WTC11 (cell line): ENCODE measurements around the gene FBXO9. TPM values are rescaled to one million over a fixed set of nuclear protein-coding genes. Genes with fewer than 3 reads are reported as not detected.

Source experiments
- ATAC-seq: fragments of 200-7000 bp; cut with Tn5 transposase; 2 replicates; pipeline ENCODE4 v1.10.0; 2021; ENCODE audit warnings: mild to moderate bottlenecking, moderate library complexity
- CTCF ChIA-PET: fragments of 300-600 bp; sonication (Branson Sonifier 250); formaldehyde crosslinking; loops from one replicate; lab custom pipeline; 2021; ENCODE audit warnings: antibody characterized with exemption; lab: Charles Lee
- POLR2A ChIA-PET: fragments of 350-600 bp; sonication (Branson Sonifier 250); formaldehyde crosslinking; loops from one replicate; lab custom pipeline; 2021; ENCODE audit warnings: antibody characterized with exemption; lab: Charles Lee
- DNase-seq: peaks from one replicate; pipeline ENCODE4 v3.0.0; 2021; ENCODE audit warnings: low spot score
- H3K27ac Mint-ChIP-seq: 2 replicates; pipeline ENCODE4 v1.8.0; 2021; ENCODE audit warnings: mixed read lengths
- H3K27me3 Mint-ChIP-seq: 2 replicates; pipeline ENCODE4 v1.8.0; 2021; ENCODE audit warnings: low read depth, mild to moderate bottlenecking, moderate library complexity, mixed read lengths
- H3K36me3 Mint-ChIP-seq: 2 replicates; pipeline ENCODE4 v1.8.0; 2021; ENCODE audit warnings: mixed read lengths
- H3K4me1 Mint-ChIP-seq: 2 replicates; pipeline ENCODE4 v1.8.0; 2022; ENCODE audit warnings: mixed read lengths
- H3K4me3 Mint-ChIP-seq: 2 replicates; pipeline ENCODE4 v1.8.0; 2021; ENCODE audit warnings: mild to moderate bottlenecking, moderate library complexity, mixed read lengths
- H3K9me3 Mint-ChIP-seq: 2 replicates; pipeline ENCODE4 v1.8.0; 2021; ENCODE audit warnings: mixed read lengths
- ATF1 ChIP-seq: sonication (generic); formaldehyde crosslinking; IDR thresholded peaks from 2 replicates; pipeline ENCODE4 v1.8.1; 2023; ENCODE audit warnings: mild to moderate bottlenecking, moderate library complexity, missing genetic modification reagents
- CBFB ChIP-seq: sonication (generic); formaldehyde crosslinking; IDR thresholded peaks from 2 replicates; pipeline ENCODE4 v1.8.1; 2022; ENCODE audit warnings: mild to moderate bottlenecking, low read depth, missing genetic modification reagents
- CREB1 ChIP-seq: sonication (generic); formaldehyde crosslinking; IDR thresholded peaks from 2 replicates; pipeline ENCODE4 v1.8.0; 2023; ENCODE audit warnings: mild to moderate bottlenecking, missing genetic modification reagents
- ESRRA ChIP-seq: sonication (generic); formaldehyde crosslinking; IDR thresholded peaks from 2 replicates; pipeline ENCODE4 v1.8.1; 2022; ENCODE audit warnings: mild to moderate bottlenecking, missing genetic modification reagents, borderline replicate concordance
- FOXP1 ChIP-seq: sonication (generic); formaldehyde crosslinking; IDR thresholded peaks from 2 replicates; pipeline ENCODE4 v1.8.0; 2022; ENCODE audit warnings: missing genetic modification reagents, mild to moderate bottlenecking, moderate library complexity, borderline replicate concordance
- GTF2I ChIP-seq: fragments of 250-450 bp; sonication (Bioruptor Pico); conservative IDR thresholded peaks from 2 replicates; pipeline ENCODE4 v1.4.0; 2021; ENCODE audit warnings: mild to moderate bottlenecking
- HMGA2 ChIP-seq: fragments of 250-450 bp; sonication (Bioruptor Pico); IDR thresholded peaks from 2 replicates; pipeline ENCODE4 v1.4.0; 2021; ENCODE audit warnings: mild to moderate bottlenecking, moderate library complexity
- KAT7 ChIP-seq: sonication (generic); formaldehyde crosslinking; IDR thresholded peaks from 2 replicates; pipeline ENCODE4 v1.8.1; 2023; ENCODE audit warnings: missing genetic modification reagents, mild to moderate bottlenecking, borderline replicate concordance
- NR1H2 ChIP-seq: sonication (generic); formaldehyde crosslinking; IDR thresholded peaks from 2 replicates; pipeline ENCODE4 v1.9.0; 2021; ENCODE audit warnings: mild to moderate bottlenecking, moderate library complexity, missing genetic modification reagents
- PRRX2 ChIP-seq: fragments of 250-450 bp; sonication (Bioruptor Pico); IDR thresholded peaks from 2 replicates; pipeline ENCODE4 v1.8.0; 2021; ENCODE audit warnings: mild to moderate bottlenecking
- SP1 ChIP-seq: sonication (generic); formaldehyde crosslinking; conservative IDR thresholded peaks from 2 replicates; pipeline ENCODE4 v1.8.1; 2022; ENCODE audit warnings: missing genetic modification reagents
- TCF7 ChIP-seq: sonication (generic); formaldehyde crosslinking; IDR thresholded peaks from 2 replicates; pipeline ENCODE4 v1.8.0; 2022; ENCODE audit warnings: mild to moderate bottlenecking, low read depth, missing genetic modification reagents, moderate library complexity
- TEAD1 ChIP-seq: sonication (generic); formaldehyde crosslinking; IDR thresholded peaks from 2 replicates; pipeline ENCODE4 v1.8.0; 2022; ENCODE audit warnings: mild to moderate bottlenecking, missing genetic modification reagents
- ZNF121 ChIP-seq: sonication (generic); formaldehyde crosslinking; IDR thresholded peaks from 2 replicates; pipeline ENCODE4 v1.8.0; 2023; ENCODE audit warnings: missing genetic modification reagents
- ZNF219 ChIP-seq: sonication (generic); formaldehyde crosslinking; IDR thresholded peaks from 2 replicates; pipeline ENCODE4 v1.8.0; 2023; ENCODE audit warnings: missing genetic modification reagents, mild to moderate bottlenecking, borderline replicate concordance
- ZNF232 ChIP-seq: sonication (generic); formaldehyde crosslinking; IDR thresholded peaks from 2 replicates; pipeline ENCODE4 v1.8.0; 2022; ENCODE audit warnings: mild to moderate bottlenecking, missing genetic modification reagents
- ZNF263 ChIP-seq: sonication (generic); formaldehyde crosslinking; IDR thresholded peaks from 2 replicates; pipeline ENCODE4 v1.8.1; 2022; ENCODE audit warnings: low read depth, mild to moderate bottlenecking, moderate library complexity, missing genetic modification reagents
- ZNF416 ChIP-seq: fragments of 250-450 bp; sonication (Bioruptor Pico); IDR thresholded peaks from 2 replicates; pipeline ENCODE4 v1.9.0; 2021; ENCODE audit warnings: mild to moderate bottlenecking, inconsistent platforms
- ZNF671 ChIP-seq: fragments of 250-450 bp; sonication (Bioruptor Pico); IDR thresholded peaks from 2 replicates; pipeline ENCODE4 v1.8.0; 2021; ENCODE audit warnings: mild to moderate bottlenecking
- total RNA-seq: library from RNA; stranded (reverse); gene quantifications from 3 replicates; pipeline ENCODE4 v1.2.3, GENCODE V29; 2021
- TF ChIP-seq, protein P1 (sequence below): fragments of 250-450 bp; sonication (Bioruptor Pico); IDR thresholded peaks from 2 replicates; pipeline ENCODE4 v1.9.0; 2021; ENCODE audit warnings: mild to moderate bottlenecking
- TF ChIP-seq, protein P2 (sequence below): fragments of 250-450 bp; sonication (Bioruptor Pico); IDR thresholded peaks from 2 replicates; pipeline ENCODE4 v2.1.2; 2022; ENCODE audit warnings: mild to moderate bottlenecking, moderate library complexity
- TF ChIP-seq, protein P3 (sequence below): sonication (generic); formaldehyde crosslinking; IDR thresholded peaks from 2 replicates; pipeline ENCODE4 v1.8.1; 2022; ENCODE audit warnings: mild to moderate bottlenecking, missing genetic modification reagents, moderate library complexity, borderline replicate concordance
- TF ChIP-seq, protein P4 (sequence below): fragments of 250-450 bp; sonication (Bioruptor Pico); IDR thresholded peaks from 2 replicates; pipeline ENCODE4 v1.9.0; 2021; ENCODE audit warnings: moderate library complexity, mild to moderate bottlenecking, inconsistent platforms, borderline replicate concordance
- TF ChIP-seq, protein P5 (sequence below): fragments of 250-450 bp; sonication (Bioruptor Pico); IDR thresholded peaks from 2 replicates; pipeline ENCODE4 v1.8.0; 2021; ENCODE audit warnings: mild to moderate bottlenecking
- TF ChIP-seq, protein P6 (sequence below): sonication (generic); formaldehyde crosslinking; IDR thresholded peaks from 2 replicates; pipeline ENCODE4 v1.8.1; 2023; ENCODE audit warnings: mild to moderate bottlenecking, moderate library complexity, missing genetic modification reagents
- TF ChIP-seq, protein P7 (sequence below): sonication (generic); formaldehyde crosslinking; IDR thresholded peaks from 2 replicates; pipeline ENCODE4 v1.8.1; 2022; ENCODE audit warnings: low read depth, missing genetic modification reagents, borderline replicate concordance

The FBXO9 gene
- total RNA-seq, 1 experiment from 2014 or later: 54.4 TPM

DNA sequence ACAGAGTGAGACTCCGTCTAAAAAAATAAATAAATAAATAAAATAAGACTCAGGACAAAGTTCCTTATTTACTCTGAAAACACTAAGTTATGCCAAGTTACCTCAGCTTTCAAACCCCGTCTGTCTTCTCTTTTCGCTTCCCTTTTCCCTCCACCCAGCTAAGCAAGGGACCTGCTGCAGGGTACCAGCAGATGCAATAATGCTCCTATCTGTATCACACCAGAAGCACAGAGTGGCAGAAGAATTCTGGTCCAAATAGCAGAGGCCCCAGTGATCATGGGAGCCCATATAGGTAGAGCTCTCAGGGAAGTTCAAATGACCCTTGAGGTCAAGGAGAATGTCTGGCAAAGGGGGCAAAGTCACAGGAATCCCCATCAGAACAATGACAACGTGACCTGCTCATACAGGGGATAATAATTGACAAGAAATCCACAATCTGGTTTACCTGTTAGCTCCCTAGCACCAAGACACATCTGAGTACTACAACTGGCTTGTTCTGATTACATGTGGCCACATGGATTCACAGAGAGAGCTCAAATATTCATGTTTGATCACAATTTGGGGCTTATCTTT lies 74.7 kb downstream of the FBXO9 start:
- Mint-ChIP-seq H3K9me3 (no peaks in the 10 kb centered on the region), H3K36me3 (no peaks in the 10 kb centered on the region), H3K4me1 (peaks cover 13% of the 10 kb centered on the region), H3K27ac (no peak overlapping the region), H3K4me3 (no peak overlapping the region), H3K27me3 (no peaks in the 10 kb centered on the region)
- ATAC-seq (no peak), DNase-seq (no peak)
- TF ChIP-seq ZNF232 (CRISPR knock-in tag) (no peak), ZNF416 (CRISPR knock-in tag) (no peak), HMGA2 (CRISPR knock-in tag) (no peak), ATF1 (CRISPR knock-in tag) (no peak), TCF7 (no peak), KAT7 (CRISPR knock-in tag) (no peak), FOXP1 (CRISPR knock-in tag) (no peak), CREB1 (CRISPR knock-in tag) (no peak), ESRRA (no peak), ZNF263 (CRISPR knock-in tag) (no peak), CBFB (no peak), PRRX2 (CRISPR knock-in tag) (no peak)
- TF ChIP-seq, protein P1, sequence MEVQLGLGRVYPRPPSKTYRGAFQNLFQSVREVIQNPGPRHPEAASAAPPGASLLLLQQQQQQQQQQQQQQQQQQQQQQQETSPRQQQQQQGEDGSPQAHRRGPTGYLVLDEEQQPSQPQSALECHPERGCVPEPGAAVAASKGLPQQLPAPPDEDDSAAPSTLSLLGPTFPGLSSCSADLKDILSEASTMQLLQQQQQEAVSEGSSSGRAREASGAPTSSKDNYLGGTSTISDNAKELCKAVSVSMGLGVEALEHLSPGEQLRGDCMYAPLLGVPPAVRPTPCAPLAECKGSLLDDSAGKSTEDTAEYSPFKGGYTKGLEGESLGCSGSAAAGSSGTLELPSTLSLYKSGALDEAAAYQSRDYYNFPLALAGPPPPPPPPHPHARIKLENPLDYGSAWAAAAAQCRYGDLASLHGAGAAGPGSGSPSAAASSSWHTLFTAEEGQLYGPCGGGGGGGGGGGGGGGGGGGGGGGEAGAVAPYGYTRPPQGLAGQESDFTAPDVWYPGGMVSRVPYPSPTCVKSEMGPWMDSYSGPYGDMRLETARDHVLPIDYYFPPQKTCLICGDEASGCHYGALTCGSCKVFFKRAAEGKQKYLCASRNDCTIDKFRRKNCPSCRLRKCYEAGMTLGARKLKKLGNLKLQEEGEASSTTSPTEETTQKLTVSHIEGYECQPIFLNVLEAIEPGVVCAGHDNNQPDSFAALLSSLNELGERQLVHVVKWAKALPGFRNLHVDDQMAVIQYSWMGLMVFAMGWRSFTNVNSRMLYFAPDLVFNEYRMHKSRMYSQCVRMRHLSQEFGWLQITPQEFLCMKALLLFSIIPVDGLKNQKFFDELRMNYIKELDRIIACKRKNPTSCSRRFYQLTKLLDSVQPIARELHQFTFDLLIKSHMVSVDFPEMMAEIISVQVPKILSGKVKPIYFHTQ: no peak
- TF ChIP-seq, protein P2, sequence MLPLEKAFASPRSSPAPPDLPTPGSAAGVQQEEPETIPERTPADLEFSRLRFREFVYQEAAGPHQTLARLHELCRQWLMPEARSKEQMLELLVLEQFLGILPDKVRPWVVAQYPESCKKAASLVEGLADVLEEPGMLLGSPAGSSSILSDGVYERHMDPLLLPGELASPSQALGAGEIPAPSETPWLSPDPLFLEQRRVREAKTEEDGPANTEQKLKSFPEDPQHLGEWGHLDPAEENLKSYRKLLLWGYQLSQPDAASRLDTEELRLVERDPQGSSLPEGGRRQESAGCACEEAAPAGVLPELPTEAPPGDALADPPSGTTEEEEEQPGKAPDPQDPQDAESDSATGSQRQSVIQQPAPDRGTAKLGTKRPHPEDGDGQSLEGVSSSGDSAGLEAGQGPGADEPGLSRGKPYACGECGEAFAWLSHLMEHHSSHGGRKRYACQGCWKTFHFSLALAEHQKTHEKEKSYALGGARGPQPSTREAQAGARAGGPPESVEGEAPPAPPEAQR (CRISPR knock-in tag): no peak
- TF ChIP-seq, protein P3, sequence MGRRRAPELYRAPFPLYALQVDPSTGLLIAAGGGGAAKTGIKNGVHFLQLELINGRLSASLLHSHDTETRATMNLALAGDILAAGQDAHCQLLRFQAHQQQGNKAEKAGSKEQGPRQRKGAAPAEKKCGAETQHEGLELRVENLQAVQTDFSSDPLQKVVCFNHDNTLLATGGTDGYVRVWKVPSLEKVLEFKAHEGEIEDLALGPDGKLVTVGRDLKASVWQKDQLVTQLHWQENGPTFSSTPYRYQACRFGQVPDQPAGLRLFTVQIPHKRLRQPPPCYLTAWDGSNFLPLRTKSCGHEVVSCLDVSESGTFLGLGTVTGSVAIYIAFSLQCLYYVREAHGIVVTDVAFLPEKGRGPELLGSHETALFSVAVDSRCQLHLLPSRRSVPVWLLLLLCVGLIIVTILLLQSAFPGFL: no peak
- TF ChIP-seq, protein P4, sequence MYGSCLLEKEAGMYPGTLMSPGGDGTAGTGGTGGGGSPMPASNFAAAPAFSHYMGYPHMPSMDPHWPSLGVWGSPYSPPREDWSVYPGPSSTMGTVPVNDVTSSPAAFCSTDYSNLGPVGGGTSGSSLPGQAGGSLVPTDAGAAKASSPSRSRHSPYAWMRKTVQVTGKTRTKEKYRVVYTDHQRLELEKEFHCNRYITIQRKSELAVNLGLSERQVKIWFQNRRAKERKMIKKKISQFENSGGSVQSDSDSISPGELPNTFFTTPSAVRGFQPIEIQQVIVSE (CRISPR knock-in tag): no peak
- POLR2A ChIA-PET: interaction anchor here (0.7 kb wide), 1 partner anchor 43 kb away, joined by 3 read pairs; no protein-coding TSS in a partner anchor
- CTCF ChIA-PET: interaction anchor here (1.0 to 1.4 kb wide), 2 partner anchors 12 to 32 kb away, joined by 3 to 5 read pairs; no protein-coding TSS in a partner anchor

DNA sequence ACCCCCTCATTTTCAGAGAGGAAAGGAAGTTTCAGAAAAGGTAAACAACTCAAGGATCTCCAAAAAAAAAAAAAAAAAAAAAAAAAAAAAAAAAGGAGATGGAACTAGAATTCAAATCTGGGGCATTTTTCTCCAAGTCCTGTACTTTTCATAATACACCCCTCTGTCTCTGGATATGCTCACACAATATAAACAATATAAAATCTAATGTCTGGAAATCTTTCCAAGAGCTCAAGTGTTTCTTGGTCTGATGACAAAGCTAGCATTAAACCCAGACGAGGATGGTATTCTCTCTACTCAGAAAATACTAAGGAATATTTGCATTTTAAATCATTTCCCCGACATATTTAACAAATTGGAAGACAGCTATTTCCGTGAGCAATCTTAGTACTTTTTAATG lies 77.6 kb downstream of the FBXO9 start:
- DNase-seq (no peak), ATAC-seq (no peak)
- CTCF ChIA-PET: no interaction called here
- Mint-ChIP-seq H3K27me3 (no peaks in the 10 kb centered on the region), H3K27ac (no peak overlapping the region), H3K9me3 (no peaks in the 10 kb centered on the region), H3K36me3 (no peaks in the 10 kb centered on the region), H3K4me3 (no peak overlapping the region), H3K4me1 (peaks cover 15% of the 10 kb centered on the region)
- POLR2A ChIA-PET: no interaction called here
- TF ChIP-seq, protein P5, sequence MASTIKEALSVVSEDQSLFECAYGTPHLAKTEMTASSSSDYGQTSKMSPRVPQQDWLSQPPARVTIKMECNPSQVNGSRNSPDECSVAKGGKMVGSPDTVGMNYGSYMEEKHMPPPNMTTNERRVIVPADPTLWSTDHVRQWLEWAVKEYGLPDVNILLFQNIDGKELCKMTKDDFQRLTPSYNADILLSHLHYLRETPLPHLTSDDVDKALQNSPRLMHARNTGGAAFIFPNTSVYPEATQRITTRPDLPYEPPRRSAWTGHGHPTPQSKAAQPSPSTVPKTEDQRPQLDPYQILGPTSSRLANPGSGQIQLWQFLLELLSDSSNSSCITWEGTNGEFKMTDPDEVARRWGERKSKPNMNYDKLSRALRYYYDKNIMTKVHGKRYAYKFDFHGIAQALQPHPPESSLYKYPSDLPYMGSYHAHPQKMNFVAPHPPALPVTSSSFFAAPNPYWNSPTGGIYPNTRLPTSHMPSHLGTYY (CRISPR knock-in tag): no peak
- TF ChIP-seq ZNF121 (CRISPR knock-in tag): no peak
- TF ChIP-seq, protein P6, sequence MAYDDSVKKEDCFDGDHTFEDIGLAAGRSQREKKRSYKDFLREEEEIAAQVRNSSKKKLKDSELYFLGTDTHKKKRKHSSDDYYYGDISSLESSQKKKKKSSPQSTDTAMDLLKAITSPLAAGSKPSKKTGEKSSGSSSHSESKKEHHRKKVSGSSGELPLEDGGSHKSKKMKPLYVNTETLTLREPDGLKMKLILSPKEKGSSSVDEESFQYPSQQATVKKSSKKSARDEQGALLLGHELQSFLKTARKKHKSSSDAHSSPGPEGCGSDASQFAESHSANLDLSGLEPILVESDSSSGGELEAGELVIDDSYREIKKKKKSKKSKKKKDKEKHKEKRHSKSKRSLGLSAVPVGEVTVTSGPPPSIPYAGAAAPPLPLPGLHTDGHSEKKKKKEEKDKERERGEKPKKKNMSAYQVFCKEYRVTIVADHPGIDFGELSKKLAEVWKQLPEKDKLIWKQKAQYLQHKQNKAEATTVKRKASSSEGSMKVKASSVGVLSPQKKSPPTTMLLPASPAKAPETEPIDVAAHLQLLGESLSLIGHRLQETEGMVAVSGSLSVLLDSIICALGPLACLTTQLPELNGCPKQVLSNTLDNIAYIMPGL (CRISPR knock-in tag): no peak
- TF ChIP-seq HMGA2 (CRISPR knock-in tag): no peak
- TF ChIP-seq GTF2I: no peak
- TF ChIP-seq NR1H2 (CRISPR knock-in tag): no peak
- no peak for TF ChIP-seq ZNF219
- TF ChIP-seq ZNF671 (CRISPR knock-in tag): no peak
- TF ChIP-seq SP1 (CRISPR knock-in tag): no peak
- no peak for TF ChIP-seq TEAD1
- TF ChIP-seq, protein P7, sequence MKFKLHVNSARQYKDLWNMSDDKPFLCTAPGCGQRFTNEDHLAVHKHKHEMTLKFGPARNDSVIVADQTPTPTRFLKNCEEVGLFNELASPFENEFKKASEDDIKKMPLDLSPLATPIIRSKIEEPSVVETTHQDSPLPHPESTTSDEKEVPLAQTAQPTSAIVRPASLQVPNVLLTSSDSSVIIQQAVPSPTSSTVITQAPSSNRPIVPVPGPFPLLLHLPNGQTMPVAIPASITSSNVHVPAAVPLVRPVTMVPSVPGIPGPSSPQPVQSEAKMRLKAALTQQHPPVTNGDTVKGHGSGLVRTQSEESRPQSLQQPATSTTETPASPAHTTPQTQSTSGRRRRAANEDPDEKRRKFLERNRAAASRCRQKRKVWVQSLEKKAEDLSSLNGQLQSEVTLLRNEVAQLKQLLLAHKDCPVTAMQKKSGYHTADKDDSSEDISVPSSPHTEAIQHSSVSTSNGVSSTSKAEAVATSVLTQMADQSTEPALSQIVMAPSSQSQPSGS (CRISPR knock-in tag): no peak
